ENCODE data around the gene SLAMF1.

SLAMF1 gene

DNA sequence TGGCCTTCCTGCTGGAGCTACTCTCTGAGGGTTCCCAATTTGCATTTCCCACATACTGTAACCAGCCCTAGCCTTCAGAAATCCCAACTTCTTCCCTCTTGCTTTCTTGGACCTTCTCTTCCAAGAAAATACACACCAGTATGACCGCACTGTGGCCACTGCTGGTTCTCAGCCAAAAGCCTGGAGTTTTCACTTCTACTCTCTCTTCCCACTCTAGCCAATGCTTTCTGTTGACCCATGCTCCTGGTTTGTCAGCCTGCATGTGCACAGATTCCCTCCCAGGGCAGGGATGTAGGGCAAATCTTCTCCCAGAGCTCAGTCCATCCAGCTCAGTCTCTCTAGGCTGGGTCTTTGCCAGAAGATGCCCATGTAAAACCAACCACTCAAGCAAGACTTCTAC, 664 bp downstream of the SLAMF1 start:
- no peak for DNase-seq
- H3K9me3 ChIP-seq (replicated peaks; ENCODE audit: insufficient read depth, low read length): no peaks in the 10 kb centered on the region
- H3K4me2 ChIP-seq (ENCODE audit: low read depth, low read length): no peak overlapping the region
- H3K27me3 ChIP-seq (replicated peaks; ENCODE audit: insufficient read depth, low read length): no peaks in the 10 kb centered on the region
- H4K20me1 ChIP-seq (ENCODE audit: insufficient read depth, low read length): no peaks in the 10 kb centered on the region
- H3K79me2 ChIP-seq (ENCODE audit: low read length): no peaks in the 10 kb centered on the region
- H3K4me3 ChIP-seq (ENCODE audit: low read length): no peak overlapping the region
- H3K9me2 ChIP-seq (replicated peaks; ENCODE audit: insufficient read depth, low read length): no peaks in the 10 kb centered on the region
- no peak for TF ChIP-seq EZH2 (optimal IDR thresholded peaks at IDR 0.05; ENCODE audit: low read depth, low read length)
- TF ChIP-seq, protein P1, sequence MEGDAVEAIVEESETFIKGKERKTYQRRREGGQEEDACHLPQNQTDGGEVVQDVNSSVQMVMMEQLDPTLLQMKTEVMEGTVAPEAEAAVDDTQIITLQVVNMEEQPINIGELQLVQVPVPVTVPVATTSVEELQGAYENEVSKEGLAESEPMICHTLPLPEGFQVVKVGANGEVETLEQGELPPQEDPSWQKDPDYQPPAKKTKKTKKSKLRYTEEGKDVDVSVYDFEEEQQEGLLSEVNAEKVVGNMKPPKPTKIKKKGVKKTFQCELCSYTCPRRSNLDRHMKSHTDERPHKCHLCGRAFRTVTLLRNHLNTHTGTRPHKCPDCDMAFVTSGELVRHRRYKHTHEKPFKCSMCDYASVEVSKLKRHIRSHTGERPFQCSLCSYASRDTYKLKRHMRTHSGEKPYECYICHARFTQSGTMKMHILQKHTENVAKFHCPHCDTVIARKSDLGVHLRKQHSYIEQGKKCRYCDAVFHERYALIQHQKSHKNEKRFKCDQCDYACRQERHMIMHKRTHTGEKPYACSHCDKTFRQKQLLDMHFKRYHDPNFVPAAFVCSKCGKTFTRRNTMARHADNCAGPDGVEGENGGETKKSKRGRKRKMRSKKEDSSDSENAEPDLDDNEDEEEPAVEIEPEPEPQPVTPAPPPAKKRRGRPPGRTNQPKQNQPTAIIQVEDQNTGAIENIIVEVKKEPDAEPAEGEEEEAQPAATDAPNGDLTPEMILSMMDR (IDR thresholded peaks at IDR 0.05; ENCODE audit: low read length): no peak
- no peak for TF ChIP-seq EZH2phosphoT487 (IDR thresholded peaks at IDR 0.05; ENCODE audit: low read length)
- no peak overlapping the region for H3K9ac ChIP-seq (ENCODE audit: low read length)
- H2AFZ ChIP-seq (ENCODE audit: low read length): no peak overlapping the region
- no peak overlapping the region for H3K27ac ChIP-seq (ENCODE audit: low read length)
- H3K4me1 ChIP-seq (ENCODE audit: low read length): no peaks in the 10 kb centered on the region
- no peaks in the 10 kb centered on the region for H3F3A ChIP-seq (ENCODE audit: insufficient read depth, low read length)
- H3K36me3 ChIP-seq (replicated peaks; ENCODE audit: insufficient read depth, low read length): no peaks in the 10 kb centered on the region

DNA sequence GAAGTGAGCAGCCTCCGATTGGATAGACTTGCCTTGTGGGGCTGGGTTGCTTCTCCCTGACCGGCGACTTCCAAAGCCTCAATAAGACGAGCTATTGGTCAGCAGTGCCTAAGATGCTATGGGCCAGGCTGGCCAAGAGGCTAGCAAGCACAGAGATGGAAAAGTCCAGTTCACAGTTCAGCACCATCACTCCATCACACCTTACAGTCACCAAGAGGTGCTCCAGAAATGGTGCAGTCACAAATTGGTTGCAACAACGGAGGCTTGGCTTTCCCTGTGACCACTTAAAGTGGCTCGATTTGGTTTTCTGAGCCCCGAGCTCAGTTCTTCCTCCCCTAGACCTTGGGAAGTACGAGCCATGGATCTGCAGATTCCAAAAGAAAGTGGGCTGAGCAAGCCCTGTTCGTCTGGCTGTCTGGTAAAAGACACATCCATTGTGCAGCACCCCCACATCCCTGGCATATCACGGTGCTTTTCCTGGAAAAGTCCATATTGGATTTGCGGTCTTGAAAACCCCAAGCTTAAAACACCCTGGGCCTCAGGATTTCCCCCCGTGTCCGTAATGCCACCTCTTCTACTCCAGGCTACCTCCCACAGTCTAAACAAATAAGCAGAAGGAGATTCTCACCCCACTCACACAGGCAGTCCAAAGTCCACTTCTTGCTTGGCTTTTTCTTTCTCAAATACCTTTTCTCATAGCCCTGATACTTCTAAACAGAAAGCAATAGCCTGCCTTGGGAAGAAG, 1.3 kb downstream of the SLAMF1 start:
- no peaks in the 10 kb centered on the region for H3K9me2 ChIP-seq (replicated peaks; ENCODE audit: insufficient read depth, low read length)
- H3F3A ChIP-seq (ENCODE audit: insufficient read depth, low read length): no peaks in the 10 kb centered on the region
- H3K79me2 ChIP-seq (ENCODE audit: low read length): no peaks in the 10 kb centered on the region
- H3K9ac ChIP-seq (ENCODE audit: low read length): no peak overlapping the region
- no peaks in the 10 kb centered on the region for H3K36me3 ChIP-seq (replicated peaks; ENCODE audit: insufficient read depth, low read length)
- no peaks in the 10 kb centered on the region for H3K27me3 ChIP-seq (replicated peaks; ENCODE audit: insufficient read depth, low read length)
- H3K27ac ChIP-seq (ENCODE audit: low read length): no peak overlapping the region
- H3K4me2 ChIP-seq (ENCODE audit: low read depth, low read length): no peak overlapping the region
- H2AFZ ChIP-seq (ENCODE audit: low read length): no peak overlapping the region
- H3K4me1 ChIP-seq (ENCODE audit: low read length): no peaks in the 10 kb centered on the region
- H3K9me3 ChIP-seq (replicated peaks; ENCODE audit: insufficient read depth, low read length): no peaks in the 10 kb centered on the region
- no peak for DNase-seq
- TF ChIP-seq EZH2phosphoT487 (IDR thresholded peaks at IDR 0.05; ENCODE audit: low read length) (no peak), EZH2 (optimal IDR thresholded peaks at IDR 0.05; ENCODE audit: low read depth, low read length) (no peak)
- TF ChIP-seq, protein P1 (IDR thresholded peaks at IDR 0.05; ENCODE audit: low read length): no peak
- H3K4me3 ChIP-seq (ENCODE audit: low read length): no peak overlapping the region
- H4K20me1 ChIP-seq (ENCODE audit: insufficient read depth, low read length): no peaks in the 10 kb centered on the region

DNA sequence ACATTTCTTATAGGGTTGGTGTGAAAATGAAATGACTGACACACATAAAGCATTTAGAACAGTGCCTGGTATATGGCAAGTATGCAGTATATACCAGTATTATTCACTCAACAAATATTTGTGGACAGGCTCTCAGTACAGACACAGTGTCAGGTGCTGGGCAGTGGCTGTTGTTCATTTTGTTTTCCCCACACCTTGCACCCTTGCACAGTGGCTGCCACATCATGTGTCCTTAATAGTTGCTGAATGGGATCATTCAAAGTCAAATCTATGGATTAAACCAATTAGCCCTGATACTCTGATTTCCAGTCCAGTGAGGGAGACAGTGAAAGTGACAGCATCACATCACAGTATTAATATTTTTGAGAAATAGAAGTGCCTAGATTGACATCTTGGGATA, 2.4 kb downstream of the SLAMF1 start:
- H3K9me2 ChIP-seq (replicated peaks; ENCODE audit: insufficient read depth, low read length): no peaks in the 10 kb centered on the region
- no peaks in the 10 kb centered on the region for H3K27me3 ChIP-seq (replicated peaks; ENCODE audit: insufficient read depth, low read length)
- H3K4me1 ChIP-seq (ENCODE audit: low read length): no peaks in the 10 kb centered on the region
- no peak overlapping the region for H2AFZ ChIP-seq (ENCODE audit: low read length)
- no peaks in the 10 kb centered on the region for H3F3A ChIP-seq (ENCODE audit: insufficient read depth, low read length)
- H3K9me3 ChIP-seq (replicated peaks; ENCODE audit: insufficient read depth, low read length): no peaks in the 10 kb centered on the region
- no peak overlapping the region for H3K9ac ChIP-seq (ENCODE audit: low read length)
- no peak overlapping the region for H3K4me3 ChIP-seq (ENCODE audit: low read length)
- no peak overlapping the region for H3K27ac ChIP-seq (ENCODE audit: low read length)
- H3K36me3 ChIP-seq (replicated peaks; ENCODE audit: insufficient read depth, low read length): no peaks in the 10 kb centered on the region
- H3K4me2 ChIP-seq (ENCODE audit: low read depth, low read length): no peak overlapping the region
- no peaks in the 10 kb centered on the region for H3K79me2 ChIP-seq (ENCODE audit: low read length)
- no peak for DNase-seq
- no peaks in the 10 kb centered on the region for H4K20me1 ChIP-seq (ENCODE audit: insufficient read depth, low read length)
- TF ChIP-seq, protein P1 (IDR thresholded peaks at IDR 0.05; ENCODE audit: low read length): no peak
- no peak for TF ChIP-seq EZH2 (optimal IDR thresholded peaks at IDR 0.05; ENCODE audit: low read depth, low read length)
- no peak for TF ChIP-seq EZH2phosphoT487 (IDR thresholded peaks at IDR 0.05; ENCODE audit: low read length)

Measured in MM.1S (cell line).